Gastroesophageal sphincter (tissue), 4 donors: ENCODE results near the gene TFAP2E. TPM values are rescaled to one million over a fixed set of nuclear protein-coding genes. Genes with fewer than 3 reads are reported as not detected.

Experiments used
- ATAC-seq: fragments of 150-250 bp; one replicate; pipeline ENCODE4 v1.9.1; 2016; ENCODE audit warnings: mild to moderate bottlenecking, moderate library complexity
- H3K27ac ChIP-seq, 4 donors: fragments of 200-600 bp; sonication (generic) in 3 of 4; 1 replicate in 3 of 4; 2 replicates in 1 of 4; pipeline ENCODE4 v1.5.1; 2016 to 2019
- H3K27me3 ChIP-seq: fragments of 200-600 bp; sonication (generic); one replicate; pipeline ENCODE4 v1.5.1; 2019
- H3K36me3 ChIP-seq, 2 donors: fragments of 200-600 bp; sonication (generic); one replicate each; pipeline ENCODE4 v1.5.1; 2019; ENCODE audit warnings: control low read depth in 1 of 2
- H3K4me1 ChIP-seq, 3 donors: fragments of 200-600 bp; sonication (generic); 1 replicate in 2 of 3; 2 replicates in 1 of 3; pipeline ENCODE4 v1.5.1; 2016 to 2019; ENCODE audit warnings: control low read depth in 2 of 3
- H3K4me3 ChIP-seq, 2 donors: fragments of 200-600 bp; sonication (generic); one replicate each; pipeline ENCODE4 v1.5.1; 2019; ENCODE audit warnings: mild to moderate bottlenecking in 1 of 2, moderate library complexity in 1 of 2
- H3K9me3 ChIP-seq, 3 donors: fragments of 200-600 bp; sonication (generic); one replicate each; pipeline ENCODE4 v1.5.1; 2017 to 2019; ENCODE audit warnings: control low read depth in 2 of 3
- EP300 ChIP-seq: sonication (generic); formaldehyde crosslinking; IDR thresholded peaks from one replicate; pipeline ENCODE4 v1.6.1; 2017; ENCODE audit warnings: antibody characterized with exemption, mild to moderate bottlenecking
- POLR2A ChIP-seq, 2 donors: fragments of 450-650 bp; IDR thresholded peaks; one replicate each; pipeline ENCODE4 v1.6.1; 2017; ENCODE audit warnings: antibody characterized with exemption in 2 of 2, mild to moderate bottlenecking in 2 of 2, moderate library complexity in 1 of 2
- POLR2AphosphoS5 ChIP-seq: sonication (generic); formaldehyde crosslinking; IDR thresholded peaks from one replicate; pipeline ENCODE4 v1.6.1; 2017; ENCODE audit warnings: antibody characterized with exemption
- WGBS, 2 donors: methylation state at CpG; one replicate each; pipeline ENCODE4 v1.1.5; 2018; ENCODE audit warnings: low coverage in 1 of 2; 5-methylcytosine and 5-hydroxymethylcytosine counted together
- total RNA-seq, 4 donors: library from RNA; depleted of rRNA; stranded (reverse); fragments of >200 nt; gene quantifications; one replicate each; pipeline ENCODE4 v1.1.0, GENCODE V29; 2016
- TF ChIP-seq, protein P1 (sequence below), 4 experiments: fragments of 200-600 bp in 2 of 4; fragments of 450-650 bp in 2 of 4; sonication (generic) in 1 of 4; IDR thresholded peaks; one replicate each; pipeline ENCODE4 v1.5.1; 2017 to 2019; ENCODE audit warnings: antibody characterized with exemption in 4 of 4, mild to moderate bottlenecking in 2 of 4, moderate library complexity in 2 of 4

TFAP2E gene
- total RNA-seq, 4 donors from 2014 or later: 0.27 TPM; not detected in 3

DNA sequence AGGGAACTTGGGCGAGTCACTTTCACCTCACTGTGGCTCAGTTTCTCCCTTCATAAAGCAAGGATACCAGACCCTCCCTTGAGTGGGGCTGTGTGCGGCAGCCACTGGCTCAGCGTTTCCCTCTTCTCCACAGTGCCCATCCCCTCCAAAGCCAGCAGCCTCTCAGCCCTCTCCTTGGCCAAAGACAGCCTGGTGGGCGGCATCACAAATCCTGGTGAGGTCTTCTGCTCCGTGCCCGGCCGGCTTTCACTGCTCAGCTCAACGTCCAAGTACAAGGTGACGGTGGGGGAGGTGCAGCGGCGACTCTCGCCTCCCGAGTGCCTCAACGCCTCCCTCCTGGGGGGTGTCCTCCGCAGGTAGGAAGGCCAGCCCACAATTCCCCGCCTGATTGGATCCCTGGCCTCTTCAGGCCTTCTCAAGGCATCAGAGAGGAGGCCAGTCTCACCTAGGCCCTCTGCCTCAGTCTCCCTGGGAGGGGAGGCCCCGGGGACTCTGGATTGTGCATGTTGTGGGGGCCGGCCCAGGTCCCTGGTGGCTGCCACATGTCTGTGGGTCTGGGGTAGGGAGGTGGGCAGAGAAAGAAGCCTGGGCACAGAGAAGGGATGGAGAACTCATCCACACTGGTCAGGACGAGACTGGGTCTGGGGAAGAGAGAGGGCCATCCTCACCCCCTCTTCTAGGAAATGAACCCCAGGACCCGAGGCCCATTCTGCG, 15.2 kb downstream of the TFAP2E start:
- Histone ChIP-seq H3K4me3 (no peak overlapping the region), H3K27ac (no peak overlapping the region), H3K9me3 (no peaks in the 10 kb centered on the region), H3K4me1 (no peaks in the 10 kb centered on the region), H3K27me3 (no peaks in the 10 kb centered on the region), H3K36me3 (peaks cover 0 to 16% of the 10 kb centered on the region in 2 donors)
- no peak for ATAC-seq
- no peak for TF ChIP-seq POLR2AphosphoS5
- TF ChIP-seq, protein P1, sequence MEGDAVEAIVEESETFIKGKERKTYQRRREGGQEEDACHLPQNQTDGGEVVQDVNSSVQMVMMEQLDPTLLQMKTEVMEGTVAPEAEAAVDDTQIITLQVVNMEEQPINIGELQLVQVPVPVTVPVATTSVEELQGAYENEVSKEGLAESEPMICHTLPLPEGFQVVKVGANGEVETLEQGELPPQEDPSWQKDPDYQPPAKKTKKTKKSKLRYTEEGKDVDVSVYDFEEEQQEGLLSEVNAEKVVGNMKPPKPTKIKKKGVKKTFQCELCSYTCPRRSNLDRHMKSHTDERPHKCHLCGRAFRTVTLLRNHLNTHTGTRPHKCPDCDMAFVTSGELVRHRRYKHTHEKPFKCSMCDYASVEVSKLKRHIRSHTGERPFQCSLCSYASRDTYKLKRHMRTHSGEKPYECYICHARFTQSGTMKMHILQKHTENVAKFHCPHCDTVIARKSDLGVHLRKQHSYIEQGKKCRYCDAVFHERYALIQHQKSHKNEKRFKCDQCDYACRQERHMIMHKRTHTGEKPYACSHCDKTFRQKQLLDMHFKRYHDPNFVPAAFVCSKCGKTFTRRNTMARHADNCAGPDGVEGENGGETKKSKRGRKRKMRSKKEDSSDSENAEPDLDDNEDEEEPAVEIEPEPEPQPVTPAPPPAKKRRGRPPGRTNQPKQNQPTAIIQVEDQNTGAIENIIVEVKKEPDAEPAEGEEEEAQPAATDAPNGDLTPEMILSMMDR (IDR thresholded peaks at IDR 0.05): no peak
- TF ChIP-seq EP300: no peak
- TF ChIP-seq POLR2A (IDR thresholded peaks at IDR 0.05): no peak
- WGBS, 2 donors: 100% methylated on average over 1 of the region's 21 CpGs

DNA sequence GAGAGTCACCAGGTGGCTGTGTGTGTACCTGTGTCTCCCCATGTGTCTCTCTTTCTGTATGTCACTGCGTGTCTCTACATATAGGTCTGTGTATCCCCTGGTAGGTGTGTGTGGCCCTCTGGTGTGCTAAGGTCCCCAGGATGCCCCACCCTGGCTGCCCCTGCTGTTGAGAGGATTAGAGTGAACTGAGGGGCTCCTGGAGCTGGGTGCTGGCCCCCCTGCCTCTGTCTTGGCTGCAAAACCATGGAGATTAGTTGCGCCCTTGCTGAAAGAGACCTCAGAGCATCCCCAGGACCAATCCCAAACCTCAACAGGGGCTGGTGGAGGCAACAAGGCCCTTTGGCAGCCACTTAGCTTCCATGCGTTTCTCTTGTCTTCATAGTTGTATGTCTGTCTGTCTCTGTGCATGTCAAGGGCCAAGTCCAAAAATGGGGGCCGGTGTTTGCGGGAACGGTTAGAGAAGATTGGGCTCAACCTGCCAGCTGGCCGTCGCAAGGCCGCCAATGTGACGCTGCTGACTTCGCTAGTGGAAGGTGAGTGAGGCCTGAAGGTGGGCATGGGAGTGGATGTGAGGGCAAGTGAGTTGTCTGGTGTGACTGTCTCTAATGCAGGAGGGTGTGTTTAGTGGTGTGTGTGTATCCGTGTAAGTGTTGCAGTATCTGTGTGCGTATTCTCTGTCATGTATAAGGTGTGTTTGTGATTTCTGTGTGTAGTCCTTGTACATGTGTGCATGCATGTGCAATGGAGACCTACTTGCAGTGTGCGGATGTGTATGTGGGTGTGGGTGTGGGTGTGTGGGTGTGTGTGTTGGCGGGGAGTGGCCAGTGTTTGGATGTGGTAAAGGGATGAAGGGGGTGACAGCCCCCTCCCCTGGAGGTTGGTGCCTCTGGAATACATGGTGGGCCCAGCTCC, 16.7 kb downstream of the TFAP2E start:
- H3K27ac ChIP-seq: no peak overlapping the region
- H3K27me3 ChIP-seq: no peaks in the 10 kb centered on the region
- no peaks in the 10 kb centered on the region for H3K9me3 ChIP-seq
- peaks cover 0 to 16% of the 10 kb centered on the region in 2 donors for H3K36me3 ChIP-seq
- no peak for TF ChIP-seq EP300
- TF ChIP-seq, protein P1 (IDR thresholded peaks at IDR 0.05): no peak
- TF ChIP-seq POLR2A (IDR thresholded peaks at IDR 0.05): no peak
- TF ChIP-seq POLR2AphosphoS5: no peak
- ATAC-seq: no peak
- 95 to 96% methylated on average over 5 to 12 of the region's 15 CpGs for WGBS, 2 donors
- H3K4me1 ChIP-seq: no peaks in the 10 kb centered on the region
- H3K4me3 ChIP-seq: no peak overlapping the region

DNA sequence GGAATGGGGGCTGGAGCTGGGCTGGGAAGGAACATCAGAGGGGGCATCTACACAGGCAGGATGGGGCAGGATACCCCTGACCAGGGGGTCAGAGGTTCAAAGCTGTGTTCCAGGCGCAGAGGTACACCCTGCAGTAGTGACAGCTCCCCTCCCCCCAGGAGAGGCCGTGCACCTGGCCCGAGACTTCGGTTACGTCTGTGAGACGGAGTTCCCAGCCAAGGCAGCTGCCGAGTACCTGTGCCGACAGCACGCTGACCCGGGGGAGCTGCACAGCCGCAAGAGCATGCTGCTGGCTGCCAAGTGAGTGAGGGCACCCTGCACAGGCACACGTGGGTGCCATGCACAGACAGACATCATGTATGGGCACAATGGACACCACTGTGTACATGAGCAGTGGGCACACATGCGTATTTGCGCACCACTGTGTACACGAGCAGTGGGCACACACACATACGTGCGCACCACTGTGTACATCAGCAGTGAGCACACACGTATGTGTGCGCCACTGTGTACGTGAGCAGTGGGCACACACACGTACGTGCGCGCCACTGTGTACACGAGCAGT, 17.4 kb downstream of the TFAP2E start:
- Histone ChIP-seq H3K27ac (no peak overlapping the region), H3K9me3 (no peaks in the 10 kb centered on the region), H3K4me3 (no peak overlapping the region), H3K27me3 (no peaks in the 10 kb centered on the region), H3K36me3 (peaks cover 0 to 18% of the 10 kb centered on the region in 2 donors), H3K4me1 (no peaks in the 10 kb centered on the region)
- ATAC-seq: no peak
- 77% methylated on average over 13 of the region's 25 CpGs; no CpG with 5 or more reads in 1 of the 2 donors for WGBS, 2 donors
- TF ChIP-seq EP300: no peak
- no peak for TF ChIP-seq POLR2A (IDR thresholded peaks at IDR 0.05)
- TF ChIP-seq, protein P1 (IDR thresholded peaks at IDR 0.05): no peak
- TF ChIP-seq POLR2AphosphoS5: no peak

DNA sequence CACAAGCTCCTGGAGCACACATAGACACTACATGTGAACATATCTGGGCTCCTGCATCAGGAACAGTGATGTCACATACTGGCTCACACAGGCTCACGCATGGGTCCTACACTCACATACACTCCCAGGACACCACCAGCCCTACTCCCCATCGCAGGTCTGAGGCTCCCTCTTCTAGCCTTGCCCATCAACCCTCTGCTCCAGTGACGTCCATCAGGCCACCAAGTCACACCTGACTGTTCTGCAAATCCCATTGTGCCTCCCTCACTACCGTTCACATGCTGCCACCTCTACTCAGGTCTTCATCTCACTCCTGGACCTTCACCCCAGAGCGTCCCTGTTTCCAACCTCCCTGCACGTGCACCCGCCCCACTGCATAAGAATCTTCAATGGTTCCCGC, 18.1 kb downstream of the TFAP2E start:
- Histone ChIP-seq H3K27ac (no peak overlapping the region), H3K4me3 (no peak overlapping the region), H3K27me3 (no peaks in the 10 kb centered on the region), H3K36me3 (peaks cover 0 to 23% of the 10 kb centered on the region in 2 donors), H3K4me1 (no peaks in the 10 kb centered on the region), H3K9me3 (no peaks in the 10 kb centered on the region)
- TF ChIP-seq, protein P1 (IDR thresholded peaks at IDR 0.05): no peak
- no peak for TF ChIP-seq POLR2AphosphoS5
- TF ChIP-seq POLR2A (IDR thresholded peaks at IDR 0.05): no peak
- no peak for TF ChIP-seq EP300
- no peak for ATAC-seq
- 93 to 97% methylated on average over 8 of the region's 8 CpGs for WGBS, 2 donors
